Hematopoietic multipotent progenitor cell treated with erythropoietin and hydrocortisone succinate and interleukin-3 and kit ligand, for 17 days (in vitro differentiated cells): ENCODE results near the gene ELF2.
A peak's percentile ranks its signal among the peaks of the same experiment; 100 is the strongest.
"Not testable (repeated sequence)": the region's sequence is repeated elsewhere in the genome, so short reads cannot be mapped to it uniquely, and the experiment has no call there.

Experiments used
- DNase-seq: peaks from one replicate; pipeline ENCODE4 v3.0.0-alpha.2; 2015; ENCODE audit warnings: low spot score

Gene ELF2

GRCh38 chr4:139077567-139078355 is 99.3 kb downstream of the ELF2 start:
- DNase-seq, result no peak

DNA sequence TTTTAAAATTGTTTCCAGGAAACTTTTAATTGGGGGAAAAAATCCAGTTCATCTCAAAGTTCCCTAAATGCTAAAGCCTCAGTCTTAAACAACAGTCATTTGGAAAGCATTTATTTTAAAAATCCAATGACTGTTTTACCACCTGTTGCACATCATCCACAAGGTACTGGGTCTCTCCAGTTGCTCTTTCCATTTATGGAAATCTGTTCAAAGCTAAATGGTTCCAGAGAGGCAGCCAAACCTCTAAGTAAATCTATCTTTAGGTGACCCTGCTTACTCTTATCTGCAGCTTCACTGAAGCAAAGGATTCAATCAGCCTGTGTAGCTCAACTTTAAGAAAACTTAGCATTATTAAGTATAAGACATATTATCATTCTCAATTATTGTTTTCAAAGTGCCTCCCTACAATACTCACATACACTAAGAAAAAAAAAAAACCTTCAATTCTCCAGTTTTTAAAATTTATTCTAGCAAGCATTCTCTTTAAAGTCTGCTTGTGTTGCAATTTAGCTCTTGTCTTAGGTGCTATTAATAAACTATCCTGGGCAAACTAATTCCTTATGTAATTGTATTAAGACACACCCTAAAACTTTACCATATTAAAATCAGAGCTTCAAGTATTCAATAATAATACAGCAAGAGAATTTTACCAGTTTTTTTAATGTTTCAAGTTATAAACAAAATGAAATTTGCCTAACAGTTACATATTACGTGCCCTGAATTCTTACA is 100.8 kb downstream of the ELF2 start:
- no peak for DNase-seq

- no peak for DNase-seq
These were observed 116.4 kb downstream of the ELF2 start for GRCh38 chr4:139060591-139060990.

- not testable (repeated sequence) for DNase-seq
These were observed 118.0 kb downstream of the ELF2 start for GRCh38 chr4:139059026-139059425.

- no peak for DNase-seq
These were observed 122.1 kb downstream of the ELF2 start for GRCh38 chr4:139054791-139055505.

DNA sequence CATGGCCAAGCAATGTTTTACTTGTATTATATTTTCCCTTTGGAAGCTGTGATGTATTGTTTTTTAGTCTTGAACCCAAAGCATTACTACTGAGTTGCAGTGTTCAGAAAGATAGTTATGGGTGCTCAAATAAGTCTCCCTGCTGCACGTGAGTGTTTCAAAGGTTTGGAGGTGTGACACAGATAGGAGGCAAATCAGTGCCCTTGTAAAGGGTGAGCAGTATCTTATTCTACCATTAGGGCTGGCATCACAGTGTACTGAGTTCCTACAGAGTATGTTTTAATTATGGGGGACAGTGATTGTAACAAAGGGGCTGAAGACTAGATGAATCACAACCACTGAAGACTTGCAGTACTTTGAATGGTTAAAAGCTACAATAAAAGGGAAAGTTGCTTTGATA is 123.1 kb downstream of the ELF2 start:
- no peak for DNase-seq

DNA sequence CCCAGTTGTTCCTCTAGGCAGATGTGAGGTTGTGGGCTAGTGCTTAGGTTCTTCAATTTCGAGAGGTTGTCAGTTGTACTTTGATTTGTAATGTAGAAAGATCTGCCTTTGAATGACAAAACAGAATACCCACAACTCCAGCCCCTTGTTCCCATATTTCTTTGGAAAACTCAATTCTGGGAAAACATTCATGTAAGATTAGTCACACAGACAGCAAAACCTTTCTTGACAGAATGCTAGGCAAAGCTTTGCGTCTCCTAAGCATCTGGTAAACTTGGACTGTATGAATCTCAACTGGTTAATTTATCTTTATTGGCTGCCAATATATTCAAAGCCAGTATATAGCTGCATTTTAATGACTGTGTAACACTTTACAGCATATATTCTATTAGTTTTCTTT is 126.6 kb downstream of the ELF2 start:
- no peak for DNase-seq

DNA sequence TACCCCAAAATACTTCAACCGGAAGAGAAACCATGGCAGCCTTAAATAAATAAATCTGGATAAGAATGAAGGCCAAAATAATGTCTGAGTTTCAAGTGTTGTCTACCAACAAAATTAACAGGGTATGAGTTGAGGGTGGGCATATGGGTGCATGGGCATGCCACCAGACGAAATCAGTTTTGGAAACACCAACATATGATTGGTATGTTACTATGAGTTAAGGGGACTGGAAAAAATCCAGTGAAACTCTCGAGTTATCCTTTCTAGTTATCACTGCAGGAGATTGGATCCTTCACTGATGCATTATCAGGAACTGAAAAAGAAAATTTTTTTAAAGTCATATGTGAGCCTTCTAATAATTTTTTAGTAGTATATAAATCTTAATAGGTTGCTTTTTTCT is 129.0 kb downstream of the ELF2 start:
- no peak for DNase-seq

- DNase-seq, result no peak
These were observed 132.7 kb downstream of the ELF2 start for GRCh38 chr4:139044291-139044690.

DNA sequence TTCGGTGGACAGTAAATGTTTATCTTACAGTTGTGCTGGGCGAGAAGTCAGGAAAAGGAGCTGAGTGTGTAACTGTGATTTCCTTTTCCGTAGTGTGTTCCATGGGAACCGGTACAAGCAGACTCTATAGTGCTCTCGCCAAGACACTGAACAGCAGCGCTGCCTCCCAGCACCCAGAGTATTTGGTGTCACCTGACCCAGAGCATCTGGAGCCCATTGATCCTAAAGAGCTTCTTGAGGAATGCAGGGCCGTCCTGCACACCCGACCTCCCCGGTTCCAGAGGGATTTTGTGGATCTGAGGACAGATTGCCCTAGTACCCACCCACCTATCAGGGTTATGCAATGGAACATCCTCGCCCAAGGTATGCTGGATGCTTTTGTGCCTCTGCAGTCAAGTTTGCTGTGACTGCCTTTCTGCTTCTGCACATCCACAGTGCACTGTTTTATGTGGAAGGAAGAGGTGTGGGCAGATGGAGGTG is 134.0 kb downstream of the ELF2 start:
- no peak for DNase-seq

GRCh38 chr4:139038874-139039443 is 138.1 kb downstream of the ELF2 start:
- no peak for DNase-seq

- no peak for DNase-seq
These were observed 140.1 kb downstream of the ELF2 start for GRCh38 chr4:139036885-139037284.

- no peak for DNase-seq
These were observed 141.4 kb downstream of the ELF2 start for GRCh38 chr4:139035650-139036049.

- DNase-seq, result peak; percentile 93
These were observed 146.3 kb downstream of the ELF2 start for GRCh38 chr4:139030614-139031235.

GRCh38 chr4:139029866-139030363 is 147.1 kb downstream of the ELF2 start:
- not testable (repeated sequence) for DNase-seq

- DNase-seq, result no peak
These were observed 148.8 kb downstream of the ELF2 start for GRCh38 chr4:139028191-139028661.

DNA sequence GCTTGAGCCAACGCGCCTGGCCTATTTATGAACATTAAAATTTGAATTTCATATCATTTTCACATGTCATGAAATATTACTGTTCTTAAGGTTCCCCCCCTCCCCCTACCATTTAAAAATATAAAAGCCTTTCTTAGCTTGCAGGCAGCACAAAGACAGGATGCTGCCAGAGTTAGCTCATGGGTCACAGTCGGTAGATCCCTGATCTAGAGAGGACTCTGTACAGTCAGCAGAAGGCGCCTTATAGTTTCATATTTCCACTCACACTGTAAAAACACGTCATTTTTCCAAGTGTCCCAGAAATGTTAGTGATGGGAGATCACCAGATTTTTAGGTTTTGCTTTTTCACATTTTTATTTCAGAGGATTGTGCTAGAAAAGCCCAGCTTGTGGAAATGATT is 149.2 kb downstream of the ELF2 start:
- DNase-seq, result no peak

- DNase-seq, result no peak
These were observed 151.2 kb downstream of the ELF2 start for GRCh38 chr4:139025841-139026240.

GRCh38 chr4:139024686-139025085 is 152.3 kb downstream of the ELF2 start:
- DNase-seq, result no peak

DNA sequence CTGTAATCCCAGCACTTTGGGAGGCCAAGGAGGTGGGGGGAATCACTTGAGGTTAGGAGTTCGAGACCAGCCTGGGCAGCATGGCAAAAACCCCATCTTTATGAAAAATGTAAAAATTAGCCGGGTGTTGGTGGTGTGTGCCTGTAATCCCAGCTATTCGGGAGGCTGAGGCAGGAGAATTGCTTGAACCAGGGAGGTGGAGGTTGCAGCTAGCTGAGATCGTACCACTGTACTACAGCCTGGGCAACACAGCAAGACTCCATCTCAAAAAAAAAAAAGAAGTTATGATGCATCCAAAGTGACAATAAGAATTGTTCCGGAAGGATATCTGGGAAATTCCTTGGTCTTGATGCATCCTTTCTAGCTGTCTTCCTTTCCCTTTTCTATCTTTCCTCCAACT is 154.2 kb downstream of the ELF2 start:
- DNase-seq, result no peak

DNA sequence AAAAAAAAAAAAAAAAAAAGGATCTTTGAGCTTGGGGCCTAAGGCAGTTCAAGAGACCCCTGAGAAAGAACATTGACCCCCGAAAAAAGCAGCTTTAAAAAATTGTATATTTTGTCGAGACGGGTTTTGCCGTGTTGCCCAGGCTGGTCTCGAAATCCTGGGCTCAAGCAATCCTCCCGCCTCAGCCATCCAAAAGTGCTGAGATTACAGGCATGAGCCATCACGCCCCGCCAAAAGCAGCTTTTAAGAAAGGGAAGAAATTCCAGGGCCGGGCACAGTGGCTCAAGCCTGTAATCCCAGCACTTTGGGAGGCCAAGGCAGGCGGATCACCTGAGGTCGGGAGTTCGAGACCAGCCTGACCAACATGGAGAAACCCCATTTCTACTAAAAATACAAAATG is 155.9 kb downstream of the ELF2 start:
- not testable (repeated sequence) for DNase-seq

DNA sequence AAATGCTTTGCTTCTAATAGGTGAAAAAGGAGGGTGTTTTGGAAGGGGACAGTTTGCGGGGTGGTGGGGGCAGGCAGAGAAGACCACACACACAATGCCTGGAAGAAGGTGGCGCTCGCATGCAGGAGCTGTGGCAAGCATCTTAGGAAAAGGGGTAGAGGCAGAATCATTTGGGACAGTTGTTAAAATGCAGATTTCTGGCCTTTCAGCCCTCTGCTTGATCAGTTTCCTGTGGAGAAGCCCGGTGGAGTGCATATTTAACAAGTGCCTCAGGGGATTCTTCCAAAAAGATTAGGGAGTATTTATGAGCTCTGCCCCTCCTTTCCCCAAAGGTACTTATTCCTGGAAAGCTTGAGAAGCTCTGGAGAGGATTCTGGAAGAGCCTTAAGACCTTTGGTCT is 156.6 kb downstream of the ELF2 start:
- DNase-seq, result no peak
